ENCODE results near the gene KLHL22. TPM values are rescaled to one million over a fixed set of nuclear protein-coding genes. Genes with fewer than 3 reads are reported as not detected.

Gene KLHL22
- total and polyA plus RNA-seq, 2 of the 8 experiments (the other 6 are each of a cell fraction or from before 2014, with no cell fraction given): 9.4 to 16.2 TPM

DNA sequence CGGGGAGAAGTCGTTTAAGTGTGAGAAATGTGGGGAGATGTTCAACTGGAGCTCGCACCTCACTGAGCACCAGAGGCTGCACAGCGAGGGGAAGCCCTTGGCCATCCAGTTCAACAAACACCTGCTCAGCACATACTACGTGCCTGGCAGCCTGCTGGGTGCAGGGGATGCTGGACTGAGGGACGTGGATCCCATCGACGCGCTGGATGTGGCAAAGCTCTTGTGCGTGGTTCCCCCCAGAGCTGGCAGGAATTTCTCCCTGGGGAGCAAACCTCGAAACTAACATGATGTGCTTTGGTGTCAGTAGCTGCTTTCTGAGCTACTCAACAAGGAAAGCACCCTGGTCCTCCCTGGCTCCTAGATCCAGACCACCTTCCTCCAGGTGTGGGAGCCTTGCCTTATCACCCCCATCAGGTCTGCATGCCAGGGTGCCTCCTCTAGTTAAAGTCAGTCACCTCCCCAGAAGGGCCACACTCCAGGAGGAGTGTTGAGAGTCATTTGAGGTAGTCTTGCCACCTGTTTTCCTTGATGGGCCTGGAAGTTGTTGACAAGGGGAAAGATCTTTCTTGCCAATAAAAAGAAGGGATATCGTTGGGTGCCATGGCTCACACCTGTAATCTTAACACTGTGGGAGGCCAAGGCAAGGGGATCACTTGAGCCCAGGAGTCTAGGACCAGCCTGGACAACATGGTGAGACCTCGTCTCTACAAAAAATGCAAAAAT, 88.7 kb downstream of the KLHL22 start (continued):
- TF ChIP-seq CHD1 (IDR thresholded peaks at IDR 0.05; ENCODE audit: low read depth, low read length): no peak
- no peak for TF ChIP-seq EGR1 (IDR thresholded peaks at IDR 0.05; ENCODE audit: borderline replicate concordance, low read depth, low read length)
- TF ChIP-seq CREB1 (IDR thresholded peaks at IDR 0.05): no peak
- TF ChIP-seq SP2 (IDR thresholded peaks at IDR 0.05; ENCODE audit: low read length): no peak
- TF ChIP-seq KDM1A (IDR thresholded peaks at IDR 0.05; ENCODE audit: borderline replicate concordance, low read length): no peak
- no peak for TF ChIP-seq RFX5 (IDR thresholded peaks at IDR 0.05; ENCODE audit: borderline replicate concordance, low read depth, low read length)
- TF ChIP-seq SIN3A (conservative IDR thresholded peaks at IDR 0.05 in 1 of 2, IDR thresholded peaks at IDR 0.05 in 1 of 2; ENCODE audit: low read depth in 1 of 2, low read length in 2 of 2): no peak
- TF ChIP-seq RAD21 (IDR thresholded peaks at IDR 0.05 in 1 of 2, conservative IDR thresholded peaks at IDR 0.05 in 1 of 2; ENCODE audit: low read depth in 2 of 2, low read length in 2 of 2): no peak
- TF ChIP-seq CHD2 (IDR thresholded peaks at IDR 0.05; ENCODE audit: low read length): no peak

Data from H1 (cell line).